ENCODE results near the gene AKR1B15. TPM values are rescaled to one million over a fixed set of nuclear protein-coding genes. Genes with fewer than 3 reads are reported as not detected.

Gene AKR1B15
- total RNA-seq, 1 donor from 2014 or later = not detected

- TF ChIP-seq EZH2 (IDR thresholded peaks at IDR 0.05) (no peak), EZH2phosphoT487 (IDR thresholded peaks at IDR 0.05) (no peak)
- TF ChIP-seq, protein P1, sequence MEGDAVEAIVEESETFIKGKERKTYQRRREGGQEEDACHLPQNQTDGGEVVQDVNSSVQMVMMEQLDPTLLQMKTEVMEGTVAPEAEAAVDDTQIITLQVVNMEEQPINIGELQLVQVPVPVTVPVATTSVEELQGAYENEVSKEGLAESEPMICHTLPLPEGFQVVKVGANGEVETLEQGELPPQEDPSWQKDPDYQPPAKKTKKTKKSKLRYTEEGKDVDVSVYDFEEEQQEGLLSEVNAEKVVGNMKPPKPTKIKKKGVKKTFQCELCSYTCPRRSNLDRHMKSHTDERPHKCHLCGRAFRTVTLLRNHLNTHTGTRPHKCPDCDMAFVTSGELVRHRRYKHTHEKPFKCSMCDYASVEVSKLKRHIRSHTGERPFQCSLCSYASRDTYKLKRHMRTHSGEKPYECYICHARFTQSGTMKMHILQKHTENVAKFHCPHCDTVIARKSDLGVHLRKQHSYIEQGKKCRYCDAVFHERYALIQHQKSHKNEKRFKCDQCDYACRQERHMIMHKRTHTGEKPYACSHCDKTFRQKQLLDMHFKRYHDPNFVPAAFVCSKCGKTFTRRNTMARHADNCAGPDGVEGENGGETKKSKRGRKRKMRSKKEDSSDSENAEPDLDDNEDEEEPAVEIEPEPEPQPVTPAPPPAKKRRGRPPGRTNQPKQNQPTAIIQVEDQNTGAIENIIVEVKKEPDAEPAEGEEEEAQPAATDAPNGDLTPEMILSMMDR (IDR thresholded peaks at IDR 0.05) = no peak
- no peak for DNase-seq (ENCODE audit: low spot score)
- H3K36me3 ChIP-seq = no peaks in the 10 kb centered on the region
- H3K4me1 ChIP-seq = no peaks in the 10 kb centered on the region
- H3K27me3 ChIP-seq = no peaks in the 10 kb centered on the region
- no peaks in the 10 kb centered on the region for H3K9me3 Mint-ChIP-seq
- H3K4me1 Mint-ChIP-seq = no peaks in the 10 kb centered on the region
- no peak overlapping the region for H3K27ac ChIP-seq
- H3K27me3 Mint-ChIP-seq (ENCODE audit: insufficient read depth, low read depth) = peaks cover 2% of the 10 kb centered on the region
- no peaks in the 10 kb centered on the region for H4K20me1 ChIP-seq (ENCODE audit: low read depth)
- H3K4me3 Mint-ChIP-seq = no peak overlapping the region
- no peaks in the 10 kb centered on the region for H3K79me2 ChIP-seq (ENCODE audit: low read depth)
- H3K9ac ChIP-seq = no peak overlapping the region
- H3F3A ChIP-seq (ENCODE audit: low read depth) = no peaks in the 10 kb centered on the region
- H3K36me3 Mint-ChIP-seq = no peaks in the 10 kb centered on the region
- H3K9me3 ChIP-seq (ENCODE audit: low read depth) = no peaks in the 10 kb centered on the region
- H3K27ac Mint-ChIP-seq = no peak overlapping the region
- no peak overlapping the region for H2AFZ ChIP-seq (replicated peaks)
- H3K4me3 ChIP-seq = no peak overlapping the region
- no peak overlapping the region for H3K4me2 ChIP-seq
Measured at GRCh38 chr7:134616611-134617010, 67.7 kb downstream of the AKR1B15 start.

DNA sequence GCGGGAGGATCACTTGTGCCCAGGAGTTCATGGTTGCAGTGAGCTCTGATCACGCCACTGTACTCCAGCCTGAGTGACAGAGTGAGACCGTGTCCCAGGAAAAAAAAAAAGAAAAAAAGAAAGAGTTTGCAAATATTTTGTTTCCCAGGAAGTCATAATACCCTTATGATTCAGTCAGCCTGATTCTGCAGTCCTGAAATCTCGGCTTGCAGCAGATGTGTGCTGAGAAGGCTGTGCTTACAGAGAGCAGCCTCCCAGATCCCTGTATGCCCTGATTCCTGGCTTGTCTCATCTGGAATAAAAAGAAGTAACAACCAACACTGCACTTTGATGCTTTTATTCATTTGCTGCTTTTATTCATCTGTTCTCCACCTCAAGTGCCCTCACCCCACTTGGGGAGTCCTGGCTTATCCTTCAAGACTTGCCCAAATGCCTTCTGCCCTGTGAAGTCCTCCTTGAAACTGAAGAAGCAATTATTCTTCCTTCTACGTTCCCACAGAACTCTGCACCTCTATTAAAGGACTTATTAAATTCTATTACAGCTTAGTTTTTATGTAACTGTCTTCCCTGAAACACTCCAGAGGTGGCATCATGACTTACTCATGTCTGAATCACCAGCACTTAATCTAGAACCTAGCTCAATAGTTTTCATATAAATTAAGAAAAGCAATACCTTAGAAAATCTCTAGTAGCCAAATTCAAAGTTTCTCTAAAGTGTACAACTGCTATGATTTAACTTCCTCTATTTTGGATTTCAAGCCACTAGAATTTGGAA, 70.0 kb downstream of the AKR1B15 start:
- Mint-ChIP-seq H3K27me3 (ENCODE audit: insufficient read depth, low read depth) (peaks cover 2% of the 10 kb centered on the region), H3K36me3 (no peaks in the 10 kb centered on the region)
- no peak overlapping the region for H3K9ac ChIP-seq

DNA sequence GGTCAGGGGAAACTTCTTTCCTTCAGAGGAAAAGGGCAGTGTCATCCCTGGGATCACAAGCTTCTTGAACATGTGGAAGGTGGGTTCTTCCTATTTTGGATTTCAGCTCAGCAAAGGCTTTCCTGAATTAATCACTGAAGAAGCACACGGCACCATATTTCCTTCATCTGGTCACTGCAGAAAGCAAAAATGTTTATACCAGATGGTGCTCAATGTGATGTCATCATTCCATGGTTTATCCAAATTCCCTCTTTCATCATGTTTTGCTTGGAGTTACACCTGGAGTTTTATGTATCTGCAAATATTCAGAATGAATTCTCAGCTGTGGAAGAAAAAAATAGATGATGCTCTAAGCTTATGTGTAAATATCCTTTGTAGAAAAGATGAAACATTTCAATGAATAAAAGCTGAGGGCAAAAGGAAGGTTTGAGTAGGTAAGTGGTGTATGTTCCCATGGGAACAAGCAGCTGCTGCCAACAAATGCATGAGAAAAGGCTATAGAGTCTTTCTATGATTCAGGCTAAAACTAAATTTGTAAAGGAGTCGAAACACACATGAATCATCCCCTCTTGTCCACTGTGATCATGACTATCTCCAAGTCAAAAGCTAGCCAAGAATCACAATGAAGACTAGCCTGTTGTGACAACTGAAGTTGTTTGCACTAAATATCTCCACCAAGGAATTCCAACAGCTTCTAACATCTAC, 70.9 kb downstream of the AKR1B15 start:
- no peaks in the 10 kb centered on the region for H4K20me1 ChIP-seq (ENCODE audit: low read depth)
- H3K4me1 ChIP-seq = no peaks in the 10 kb centered on the region
- H3K9me3 Mint-ChIP-seq = no peaks in the 10 kb centered on the region
- no peaks in the 10 kb centered on the region for H3K79me2 ChIP-seq (ENCODE audit: low read depth)
- TF ChIP-seq EZH2phosphoT487 (IDR thresholded peaks at IDR 0.05) = no peak
- TF ChIP-seq, protein P1 (IDR thresholded peaks at IDR 0.05) = no peak
- TF ChIP-seq EZH2 (IDR thresholded peaks at IDR 0.05) = no peak
- H3F3A ChIP-seq (ENCODE audit: low read depth) = no peaks in the 10 kb centered on the region
- H3K36me3 Mint-ChIP-seq = no peaks in the 10 kb centered on the region
- H3K36me3 ChIP-seq = no peaks in the 10 kb centered on the region
- DNase-seq (ENCODE audit: low spot score) = no peak
- no peak overlapping the region for H3K4me3 ChIP-seq
- no peak overlapping the region for H3K4me2 ChIP-seq
- no peaks in the 10 kb centered on the region for H3K9me3 ChIP-seq (ENCODE audit: low read depth)
- no peak overlapping the region for H3K4me3 Mint-ChIP-seq
- no peak overlapping the region for H3K27ac ChIP-seq
- no peak overlapping the region for H3K9ac ChIP-seq
- H2AFZ ChIP-seq (replicated peaks) = no peak overlapping the region
- no peak overlapping the region for H3K27ac Mint-ChIP-seq
- no peaks in the 10 kb centered on the region for H3K4me1 Mint-ChIP-seq
- peaks cover 2% of the 10 kb centered on the region for H3K27me3 Mint-ChIP-seq (ENCODE audit: insufficient read depth, low read depth)
- no peaks in the 10 kb centered on the region for H3K27me3 ChIP-seq

More for the DNA sequence above, 70.0 kb downstream of the AKR1B15 start:
- Histone ChIP-seq H3K36me3 (no peaks in the 10 kb centered on the region), H4K20me1 (ENCODE audit: low read depth) (no peaks in the 10 kb centered on the region), H2AFZ (replicated peaks) (no peak overlapping the region), H3K79me2 (ENCODE audit: low read depth) (no peaks in the 10 kb centered on the region), H3K4me3 (no peak overlapping the region), H3K27ac (no peak overlapping the region), H3K4me1 (no peaks in the 10 kb centered on the region), H3K9me3 (ENCODE audit: low read depth) (no peaks in the 10 kb centered on the region), H3K4me2 (no peak overlapping the region), H3F3A (ENCODE audit: low read depth) (no peaks in the 10 kb centered on the region), H3K27me3 (no peaks in the 10 kb centered on the region)
- DNase-seq (ENCODE audit: low spot score) = no peak
- Mint-ChIP-seq H3K4me1 (no peaks in the 10 kb centered on the region), H3K27ac (no peak overlapping the region), H3K9me3 (no peaks in the 10 kb centered on the region), H3K4me3 (no peak overlapping the region)
- TF ChIP-seq EZH2 (IDR thresholded peaks at IDR 0.05) (no peak), EZH2phosphoT487 (IDR thresholded peaks at IDR 0.05) (no peak)
- TF ChIP-seq, protein P1 (IDR thresholded peaks at IDR 0.05) = no peak

All from neural progenitor cell (in vitro differentiated cells).